ENCODE results near the gene B3GAT1. TPM values are rescaled to one million over a fixed set of nuclear protein-coding genes. Genes with fewer than 3 reads are reported as not detected.

Gene B3GAT1
- total RNA-seq, 4 donors from 2014 or later: 0.19 to 0.72 (median 0.55) TPM

DNA sequence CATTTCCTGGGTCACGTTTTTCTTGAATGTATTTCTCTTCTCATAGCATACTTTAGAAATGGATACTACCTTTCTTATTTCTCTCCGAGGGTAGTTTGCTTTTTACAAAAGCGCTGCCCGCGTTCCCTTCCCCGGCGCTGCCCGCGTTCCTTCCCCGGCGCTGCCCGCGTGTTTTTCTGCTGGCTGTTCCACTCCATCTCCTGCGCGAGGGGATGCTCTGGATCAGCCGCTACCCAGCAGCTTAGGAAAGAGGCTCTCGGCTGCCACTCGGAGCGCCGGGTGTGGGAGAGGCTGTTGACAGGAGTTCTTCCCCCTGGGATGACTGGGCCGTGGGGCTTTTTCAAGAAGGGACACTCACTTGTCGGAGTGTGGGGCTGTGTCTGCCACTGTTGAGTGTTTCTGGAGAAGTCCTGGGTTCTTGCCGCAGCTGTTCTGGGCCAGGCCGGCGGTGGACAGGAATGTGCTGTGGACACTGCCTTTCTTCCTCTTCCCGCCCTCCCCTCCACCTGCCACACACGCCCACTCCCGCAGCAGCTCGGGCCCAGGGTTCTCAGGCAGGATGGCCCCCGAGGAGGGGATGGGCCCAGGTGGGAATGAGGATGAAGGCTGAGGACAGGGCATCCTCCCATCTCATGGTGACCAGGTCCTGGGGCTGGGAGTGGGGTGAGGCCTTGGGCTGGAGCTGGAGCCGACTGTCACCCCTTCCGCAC lies 49.7 kb downstream of the B3GAT1 start:
- DNase-seq (ENCODE audit: low spot score) (no peak), ATAC-seq (ENCODE audit: low FRiP score) (no peak)
- TF ChIP-seq CTCF (IDR thresholded peaks at IDR 0.05): no peak

DNA sequence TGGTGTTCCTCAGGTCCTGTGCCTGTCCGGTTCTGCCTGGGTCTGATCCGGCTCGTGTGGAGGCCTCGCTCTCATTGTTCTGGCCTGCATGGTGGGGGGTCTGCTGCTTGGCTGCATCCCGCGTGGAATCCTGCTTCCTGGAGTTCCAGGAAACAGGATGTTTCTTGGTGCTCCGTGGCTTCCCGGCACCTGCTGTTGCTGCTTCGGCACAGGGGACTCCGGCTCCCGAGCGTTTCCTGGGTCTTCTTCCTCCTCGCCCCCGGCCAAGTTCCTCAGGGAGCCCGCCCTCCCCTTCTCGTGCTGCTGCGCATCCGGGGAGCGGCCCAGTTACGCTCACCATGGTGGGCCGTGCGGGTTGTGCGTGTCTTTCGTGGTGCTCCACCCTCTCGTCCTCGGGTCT lies 50.4 kb downstream of the B3GAT1 start:
- TF ChIP-seq CTCF (IDR thresholded peaks at IDR 0.05): no peak
- DNase-seq (ENCODE audit: low spot score): no peak
- ATAC-seq (ENCODE audit: low FRiP score): no peak

GRCh38 chr11:134360050-134360835 lies 51.8 kb downstream of the B3GAT1 start:
- TF ChIP-seq CTCF (IDR thresholded peaks at IDR 0.05): peak in 1 of 3 donors; percentile 9
- DNase-seq (ENCODE audit: low spot score) (peak; percentile 49), ATAC-seq (ENCODE audit: low FRiP score) (peak; percentile 78)

DNA sequence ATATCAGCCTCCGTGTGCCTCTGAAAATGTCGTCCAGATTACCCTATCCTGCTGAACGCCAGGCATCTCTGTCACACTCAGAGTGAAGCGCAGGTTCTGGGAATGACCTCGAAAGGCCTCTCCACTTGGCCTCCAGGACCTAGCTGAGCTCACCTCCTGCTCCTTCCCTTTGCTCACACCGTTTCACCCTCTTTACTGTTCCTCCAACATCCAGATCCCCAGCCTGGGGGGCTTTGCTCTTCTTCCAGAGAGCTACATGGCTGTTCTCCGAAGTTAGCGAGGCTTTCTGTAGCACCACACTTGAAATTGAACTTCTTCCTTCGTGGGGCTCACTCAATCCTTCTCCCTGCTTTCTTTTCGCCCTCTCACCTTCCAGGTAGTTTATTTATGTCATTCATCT lies 52.4 kb downstream of the B3GAT1 start:
- DNase-seq (ENCODE audit: low spot score) (no peak), ATAC-seq (ENCODE audit: low FRiP score) (no peak)
- TF ChIP-seq CTCF (IDR thresholded peaks at IDR 0.05): no peak

GRCh38 chr11:134358856-134359490 lies 53.1 kb downstream of the B3GAT1 start:
- ATAC-seq (ENCODE audit: low FRiP score): no peak
- no peak for TF ChIP-seq CTCF (IDR thresholded peaks at IDR 0.05)

GRCh38 chr11:134358165-134358855 lies 53.7 kb downstream of the B3GAT1 start:
- ATAC-seq (ENCODE audit: low FRiP score) (no peak), DNase-seq (ENCODE audit: low spot score) (no peak)
- TF ChIP-seq CTCF (IDR thresholded peaks at IDR 0.05): no peak

More at GRCh38 chr11:134358856-134359490, 53.1 kb downstream of the B3GAT1 start:
- DNase-seq (ENCODE audit: low spot score): no peak

All from omental fat pad (tissue), 4 donors.